Stimulated activated CD8-positive, alpha-beta memory T cell treated with anti-CD3 and anti-CD28 coated beads, Interleukin-12 subunit alpha, Interleukin-12 subunit beta, amount 100 ng/mL, for 4 hours (primary cell): ENCODE data around the gene TTYH2.

ENCODE experiments used
- DNase-seq: peaks from one replicate; pipeline ENCODE4 v3.0.0-alpha.2; 2020; ENCODE audit warnings: low read depth

The TTYH2 gene

GRCh38 chr17:74290340-74290739 lies 77.0 kb downstream of the TTYH2 start:
- no peak for DNase-seq

- DNase-seq = no peak
Observed at GRCh38 chr17:74292495-74292894, 79.1 kb downstream of the TTYH2 start.

- DNase-seq = no peak
Observed at GRCh38 chr17:74295625-74296547, 82.5 kb downstream of the TTYH2 start.

- no peak for DNase-seq
Observed at GRCh38 chr17:74296548-74296936, 83.2 kb downstream of the TTYH2 start.

GRCh38 chr17:74297941-74298340 lies 84.6 kb downstream of the TTYH2 start:
- no peak for DNase-seq

GRCh38 chr17:74298778-74299177 lies 85.4 kb downstream of the TTYH2 start:
- DNase-seq = no peak

- DNase-seq = no peak
Observed at GRCh38 chr17:74299226-74300009, 86.0 kb downstream of the TTYH2 start.

GRCh38 chr17:74303305-74303704 lies 89.9 kb downstream of the TTYH2 start:
- DNase-seq = no peak

GRCh38 chr17:74304184-74304583 lies 90.8 kb downstream of the TTYH2 start:
- no peak for DNase-seq

- DNase-seq = no peak
Observed at GRCh38 chr17:74305865-74306654, 92.7 kb downstream of the TTYH2 start.

- no peak for DNase-seq
Observed at GRCh38 chr17:74307984-74308773, 94.8 kb downstream of the TTYH2 start.

GRCh38 chr17:74309902-74310301 lies 96.5 kb downstream of the TTYH2 start:
- DNase-seq = no peak
